ENCODE results near the gene DAAM2.

The DAAM2 gene

DNA sequence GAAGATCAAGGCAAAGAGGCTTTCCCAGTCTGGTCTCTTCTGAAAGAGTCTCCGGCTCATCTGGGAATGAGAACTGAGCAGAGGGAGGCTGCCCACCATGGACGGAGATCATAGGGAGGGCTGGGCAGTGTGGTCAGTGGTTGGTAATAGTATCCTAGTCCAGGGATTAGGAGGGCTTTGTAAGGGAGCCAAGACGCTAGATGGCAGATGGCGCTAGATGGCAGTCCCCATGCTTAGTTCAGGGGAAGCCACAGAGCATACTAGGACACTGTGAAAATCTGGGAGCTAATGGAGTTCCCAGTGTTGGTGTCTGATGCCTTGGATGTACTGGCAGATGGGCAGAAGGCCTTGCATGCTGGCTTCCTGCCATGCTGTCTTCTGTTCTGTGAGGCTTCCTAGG, 21.7 kb upstream of the DAAM2 start:
- Histone ChIP-seq H3K4me3 (ENCODE audit: low read depth, low read length) (no peak overlapping the region), H3K36me3 (no peaks in the 10 kb centered on the region), H3K4me1 (no peaks in the 10 kb centered on the region), H3K9me3 (no peaks in the 10 kb centered on the region), H3K27me3 (no peaks in the 10 kb centered on the region; the same call in 1 of the 2 replicates)
- TF ChIP-seq, protein P1, sequence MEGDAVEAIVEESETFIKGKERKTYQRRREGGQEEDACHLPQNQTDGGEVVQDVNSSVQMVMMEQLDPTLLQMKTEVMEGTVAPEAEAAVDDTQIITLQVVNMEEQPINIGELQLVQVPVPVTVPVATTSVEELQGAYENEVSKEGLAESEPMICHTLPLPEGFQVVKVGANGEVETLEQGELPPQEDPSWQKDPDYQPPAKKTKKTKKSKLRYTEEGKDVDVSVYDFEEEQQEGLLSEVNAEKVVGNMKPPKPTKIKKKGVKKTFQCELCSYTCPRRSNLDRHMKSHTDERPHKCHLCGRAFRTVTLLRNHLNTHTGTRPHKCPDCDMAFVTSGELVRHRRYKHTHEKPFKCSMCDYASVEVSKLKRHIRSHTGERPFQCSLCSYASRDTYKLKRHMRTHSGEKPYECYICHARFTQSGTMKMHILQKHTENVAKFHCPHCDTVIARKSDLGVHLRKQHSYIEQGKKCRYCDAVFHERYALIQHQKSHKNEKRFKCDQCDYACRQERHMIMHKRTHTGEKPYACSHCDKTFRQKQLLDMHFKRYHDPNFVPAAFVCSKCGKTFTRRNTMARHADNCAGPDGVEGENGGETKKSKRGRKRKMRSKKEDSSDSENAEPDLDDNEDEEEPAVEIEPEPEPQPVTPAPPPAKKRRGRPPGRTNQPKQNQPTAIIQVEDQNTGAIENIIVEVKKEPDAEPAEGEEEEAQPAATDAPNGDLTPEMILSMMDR (IDR thresholded peaks at IDR 0.05; ENCODE audit: low read depth, low read length), result no peak
- DNase-seq, result no peak

DNA sequence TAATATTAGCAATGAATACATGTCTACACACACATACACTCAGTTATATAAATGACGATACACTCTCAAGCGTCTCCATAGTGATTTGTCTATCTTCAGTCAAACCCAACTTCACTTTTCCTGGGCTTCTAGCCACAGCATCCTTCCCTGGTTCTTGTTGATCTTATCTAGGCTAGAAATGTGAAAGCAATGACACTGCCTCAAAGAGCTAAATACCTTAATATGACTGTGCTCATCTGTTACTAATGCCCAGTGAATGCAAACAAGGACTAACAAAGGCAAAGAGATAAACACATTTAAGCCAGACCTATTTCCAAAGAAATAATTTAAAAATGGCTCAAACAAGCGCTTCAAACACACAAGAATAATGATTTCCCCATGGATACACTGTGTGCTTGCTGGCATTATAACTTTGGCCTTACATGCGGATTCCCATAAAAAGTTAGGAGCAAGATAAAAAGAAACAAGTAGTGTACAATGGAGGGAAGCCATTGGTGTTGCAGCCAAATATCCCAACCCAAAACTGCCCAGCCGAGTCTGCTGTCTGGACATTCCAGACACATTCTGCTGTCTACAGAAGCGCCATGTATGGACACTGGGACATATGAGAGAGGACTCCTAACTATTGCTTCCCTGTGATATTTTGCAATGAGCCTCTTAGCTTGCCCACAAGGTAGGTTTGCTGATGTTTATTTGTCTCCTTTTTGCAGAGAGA, 19.5 kb upstream of the DAAM2 start:
- TF ChIP-seq, protein P1 (IDR thresholded peaks at IDR 0.05; ENCODE audit: low read depth, low read length), result no peak
- no peaks in the 10 kb centered on the region for H3K4me1 ChIP-seq
- no peak overlapping the region for H3K4me3 ChIP-seq (ENCODE audit: low read depth, low read length)
- no peaks in the 10 kb centered on the region for H3K36me3 ChIP-seq
- no peaks in the 10 kb centered on the region; the same call in 1 of the 2 replicates for H3K27me3 ChIP-seq
- no peaks in the 10 kb centered on the region for H3K9me3 ChIP-seq
- DNase-seq, result no peak

DNA sequence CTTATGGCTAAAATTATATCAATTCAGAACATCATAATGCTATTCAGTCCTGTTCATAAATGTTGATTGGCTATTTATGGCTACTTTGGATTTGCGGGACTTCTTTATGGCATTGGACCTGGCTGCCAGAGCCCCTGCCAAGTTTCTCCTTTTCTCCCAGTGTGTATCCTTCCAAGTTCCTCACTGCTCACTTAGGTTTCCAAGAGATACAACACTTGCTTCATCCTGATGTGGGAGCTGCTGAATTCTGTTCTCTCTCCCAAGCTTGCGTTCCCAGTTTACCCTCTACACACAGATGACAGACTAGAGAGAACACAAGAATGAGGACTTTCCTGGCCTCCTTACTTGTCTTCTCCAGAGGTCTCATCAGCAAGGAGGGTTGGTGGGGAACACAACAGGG, 18.4 kb upstream of the DAAM2 start:
- no peak overlapping the region for H3K4me3 ChIP-seq (ENCODE audit: low read depth, low read length)
- H3K4me1 ChIP-seq, result no peaks in the 10 kb centered on the region
- TF ChIP-seq, protein P1 (IDR thresholded peaks at IDR 0.05; ENCODE audit: low read depth, low read length), result no peak
- H3K27me3 ChIP-seq, result no peaks in the 10 kb centered on the region; the same call in 1 of the 2 replicates
- H3K36me3 ChIP-seq, result no peaks in the 10 kb centered on the region
- no peak for DNase-seq
- H3K9me3 ChIP-seq, result no peaks in the 10 kb centered on the region

DNA sequence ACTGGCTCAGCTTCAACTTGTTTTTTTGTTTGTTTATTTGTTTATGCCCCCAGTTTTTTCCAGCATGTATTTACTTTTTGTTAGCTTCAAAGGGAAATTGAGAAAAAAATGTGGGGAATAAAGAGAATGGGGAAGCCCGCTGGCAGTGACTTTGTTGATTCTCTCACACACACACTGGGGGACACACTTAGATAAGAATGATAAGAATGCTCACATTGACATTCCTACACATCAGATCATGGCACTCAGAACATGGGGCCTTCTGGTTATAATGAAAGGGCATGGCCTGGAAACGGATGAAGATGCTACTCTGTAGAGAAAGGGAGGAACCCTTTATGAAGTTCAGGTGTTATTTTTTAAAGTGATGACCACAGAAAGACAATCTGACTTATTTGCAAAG, 15.6 kb upstream of the DAAM2 start:
- Histone ChIP-seq H3K27me3 (no peaks in the 10 kb centered on the region; the same call in 1 of the 2 replicates), H3K9me3 (no peaks in the 10 kb centered on the region), H3K36me3 (no peaks in the 10 kb centered on the region), H3K4me3 (ENCODE audit: low read depth, low read length) (no peak overlapping the region), H3K4me1 (no peaks in the 10 kb centered on the region)
- TF ChIP-seq, protein P1 (IDR thresholded peaks at IDR 0.05; ENCODE audit: low read depth, low read length), result no peak
- DNase-seq, result no peak

DNA sequence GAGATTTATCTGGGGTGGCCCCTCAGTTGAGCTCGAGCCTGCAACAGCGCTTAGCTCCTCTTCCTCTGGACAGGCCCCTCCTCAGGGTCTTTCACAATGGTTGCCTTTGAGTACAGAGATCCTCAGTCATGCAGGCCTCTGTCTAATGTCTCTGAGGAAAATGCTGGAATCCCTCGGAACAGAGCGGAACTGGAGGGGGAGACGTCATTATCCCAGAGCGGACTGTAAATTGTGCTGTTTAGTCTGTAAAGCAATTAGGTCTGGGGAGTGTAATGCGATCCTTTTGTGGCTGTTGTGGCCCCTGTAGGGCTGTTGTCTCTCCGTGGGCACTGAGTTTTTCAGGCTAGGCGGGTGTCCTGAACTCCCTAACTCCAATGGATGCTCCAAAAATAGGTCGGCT, 15.0 kb upstream of the DAAM2 start:
- Histone ChIP-seq H3K36me3 (no peaks in the 10 kb centered on the region), H3K4me1 (no peaks in the 10 kb centered on the region), H3K9me3 (no peaks in the 10 kb centered on the region), H3K4me3 (ENCODE audit: low read depth, low read length) (no peak overlapping the region), H3K27me3 (no peaks in the 10 kb centered on the region; the same call in 1 of the 2 replicates)
- TF ChIP-seq, protein P1 (IDR thresholded peaks at IDR 0.05; ENCODE audit: low read depth, low read length), result no peak
- no peak for DNase-seq

DNA sequence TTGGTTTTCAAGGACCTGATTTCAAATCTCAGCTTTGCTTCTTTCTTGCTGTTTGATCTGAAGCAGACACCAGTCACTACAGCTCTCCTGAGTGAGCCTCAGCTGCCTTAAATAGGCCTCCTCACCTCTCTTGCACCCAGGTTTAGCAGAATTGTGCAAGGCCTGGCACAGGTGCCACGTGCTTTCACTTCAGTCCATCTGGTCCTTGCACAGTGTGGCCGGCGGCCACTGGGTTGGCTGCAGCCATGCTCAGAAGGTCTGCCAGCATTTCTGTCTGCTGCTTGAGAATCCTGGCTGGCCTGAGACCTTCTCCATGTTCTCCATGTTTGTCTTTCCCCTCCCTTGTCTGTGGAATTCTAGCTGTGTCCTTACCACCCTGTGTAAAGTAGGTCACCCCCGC, 14.5 kb upstream of the DAAM2 start:
- Histone ChIP-seq H3K4me3 (ENCODE audit: low read depth, low read length) (no peak overlapping the region), H3K36me3 (no peaks in the 10 kb centered on the region)
- TF ChIP-seq, protein P1 (IDR thresholded peaks at IDR 0.05; ENCODE audit: low read depth, low read length), result no peak

More for the DNA sequence above, 14.5 kb upstream of the DAAM2 start:
- no peaks in the 10 kb centered on the region for H3K9me3 ChIP-seq
- no peak for DNase-seq
- H3K27me3 ChIP-seq, result no peaks in the 10 kb centered on the region; the same call in 1 of the 2 replicates
- no peaks in the 10 kb centered on the region for H3K4me1 ChIP-seq

All from BE2C (cell line).